ENCODE data around the gene MYO1A.

The MYO1A gene

GRCh38 chr12:57093415-57094207 is 43.7 kb upstream of the MYO1A start:
- TF ChIP-seq SPI1 (IDR thresholded peaks at IDR 0.05; ENCODE audit: low read depth, low read length) (peak; percentile 59), POLR2AphosphoS5 (IDR thresholded peaks at IDR 0.05; ENCODE audit: low read depth, low read length) (no peak; the same call in 1 of the 2 replicates), POU2F2 (IDR thresholded peaks at IDR 0.05; ENCODE audit: low read depth, low read length) (peak; percentile 42; the same call in 1 of the 2 replicates), PAX5 (IDR thresholded peaks at IDR 0.05; ENCODE audit: insufficient read depth, low read length, severe bottlenecking) (no peak), POLR2A (IDR thresholded peaks at IDR 0.05; ENCODE audit: low read depth, low read length) (peak; percentile 62), TAF1 (IDR thresholded peaks at IDR 0.05; ENCODE audit: low read depth, low read length) (0 out of 2 replicates have a peak, but pooled peaks have one; percentile 64)
- DNase-seq (ENCODE audit: insufficient read length, low spot score), result peak; percentile 86
- peak; percentile 98 for FAIRE-seq

DNA sequence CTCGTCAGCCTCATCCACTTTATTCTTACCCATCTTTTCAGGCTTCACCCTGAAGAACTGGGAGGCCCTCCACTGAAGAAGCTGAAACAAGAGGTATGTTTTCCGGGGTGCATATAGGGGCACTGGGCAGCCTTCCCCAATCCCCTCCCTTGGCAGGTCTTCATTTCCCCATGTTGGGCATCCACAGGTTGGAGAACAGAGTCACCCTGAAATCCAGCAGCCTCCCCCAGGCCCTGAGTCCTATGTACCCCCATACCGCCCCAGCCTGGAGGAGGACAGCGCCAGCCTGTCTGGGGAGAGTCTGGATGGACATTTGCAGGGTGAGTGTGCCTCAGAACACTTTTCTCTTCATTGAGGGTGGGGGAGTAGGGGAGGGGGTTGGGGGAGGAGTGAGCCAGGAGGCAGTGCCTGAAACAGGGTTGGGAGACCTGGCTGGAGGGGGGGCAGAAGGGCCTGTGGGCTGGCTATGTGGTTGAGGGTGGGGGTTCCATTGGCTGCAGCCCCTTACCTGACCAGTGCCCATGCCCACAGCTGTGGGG is 43.0 kb upstream of the MYO1A start:
- no peak for TF ChIP-seq POLR2AphosphoS5 (IDR thresholded peaks at IDR 0.05; ENCODE audit: low read depth, low read length)
- TF ChIP-seq PAX5 (IDR thresholded peaks at IDR 0.05; ENCODE audit: insufficient read depth, low read length, severe bottlenecking), result no peak
- no peak for TF ChIP-seq TAF1 (IDR thresholded peaks at IDR 0.05; ENCODE audit: low read depth, low read length)
- TF ChIP-seq POLR2A (IDR thresholded peaks at IDR 0.05; ENCODE audit: low read depth, low read length), result no peak
- TF ChIP-seq POU2F2 (IDR thresholded peaks at IDR 0.05; ENCODE audit: low read depth, low read length), result no peak
- TF ChIP-seq SPI1 (IDR thresholded peaks at IDR 0.05; ENCODE audit: low read depth, low read length), result no peak
- FAIRE-seq (no peak), DNase-seq (ENCODE audit: insufficient read length, low spot score) (no peak)

- FAIRE-seq, result no peak
- no peak for DNase-seq (ENCODE audit: insufficient read length, low spot score)
- TF ChIP-seq POLR2A (IDR thresholded peaks at IDR 0.05; ENCODE audit: low read depth, low read length) (peak; percentile 20; the same call in 1 of the 2 replicates), POU2F2 (IDR thresholded peaks at IDR 0.05; ENCODE audit: low read depth, low read length) (no peak), PAX5 (IDR thresholded peaks at IDR 0.05; ENCODE audit: insufficient read depth, low read length, severe bottlenecking) (no peak), SPI1 (IDR thresholded peaks at IDR 0.05; ENCODE audit: low read depth, low read length) (no peak), TAF1 (IDR thresholded peaks at IDR 0.05; ENCODE audit: low read depth, low read length) (no peak), POLR2AphosphoS5 (IDR thresholded peaks at IDR 0.05; ENCODE audit: low read depth, low read length) (no peak)
Measured at GRCh38 chr12:57092529-57092862, 42.6 kb upstream of the MYO1A start.

DNA sequence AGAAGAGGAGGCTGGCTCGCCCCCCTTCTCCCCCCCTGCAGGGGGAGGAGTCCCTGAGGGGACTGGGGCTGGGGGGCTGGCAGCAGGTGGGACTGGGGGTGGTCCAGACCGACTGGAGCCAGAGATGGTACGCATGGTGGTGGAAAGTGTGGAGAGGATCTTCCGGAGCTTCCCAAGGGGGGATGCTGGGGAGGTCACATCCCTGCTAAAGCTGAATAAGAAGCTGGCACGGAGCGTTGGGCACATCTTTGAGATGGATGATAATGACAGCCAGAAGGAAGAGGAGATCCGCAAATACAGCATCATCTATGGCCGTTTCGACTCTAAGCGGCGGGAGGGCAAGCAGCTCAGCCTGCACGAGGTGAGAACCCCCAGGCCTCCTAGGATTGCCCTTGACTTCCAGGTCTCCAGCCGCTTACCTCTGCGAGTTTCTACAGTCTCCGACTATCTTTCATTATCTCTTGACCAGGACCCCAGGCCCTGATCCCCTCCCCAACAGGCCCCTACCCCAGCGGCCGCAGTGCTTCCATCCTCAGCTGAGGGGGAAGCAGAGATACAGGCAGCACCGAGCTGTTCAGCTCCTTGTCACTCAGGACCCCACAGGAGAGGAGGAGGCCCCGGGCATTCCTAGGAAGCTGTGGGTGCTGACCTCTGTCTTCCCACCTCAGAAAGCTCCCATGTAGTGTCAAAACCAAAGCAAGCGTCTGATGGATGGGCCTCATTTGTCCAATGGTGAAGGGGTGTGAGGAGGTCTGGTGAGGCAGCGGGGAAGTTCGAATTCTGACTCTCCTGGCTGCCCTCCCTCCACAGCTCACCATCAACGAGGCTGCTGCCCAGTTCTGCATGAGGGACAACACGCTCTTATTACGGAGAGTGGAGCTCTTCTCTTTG is 42.0 kb upstream of the MYO1A start:
- no peak for TF ChIP-seq POLR2A (IDR thresholded peaks at IDR 0.05; ENCODE audit: low read depth, low read length)
- no peak for TF ChIP-seq PAX5 (IDR thresholded peaks at IDR 0.05; ENCODE audit: insufficient read depth, low read length, severe bottlenecking)
- no peak for TF ChIP-seq POLR2AphosphoS5 (IDR thresholded peaks at IDR 0.05; ENCODE audit: low read depth, low read length)
- TF ChIP-seq TAF1 (IDR thresholded peaks at IDR 0.05; ENCODE audit: low read depth, low read length), result no peak
- no peak for TF ChIP-seq POU2F2 (IDR thresholded peaks at IDR 0.05; ENCODE audit: low read depth, low read length)
- no peak for TF ChIP-seq SPI1 (IDR thresholded peaks at IDR 0.05; ENCODE audit: low read depth, low read length)
- FAIRE-seq, result no peak
- no peak for DNase-seq (ENCODE audit: insufficient read length, low spot score)

DNA sequence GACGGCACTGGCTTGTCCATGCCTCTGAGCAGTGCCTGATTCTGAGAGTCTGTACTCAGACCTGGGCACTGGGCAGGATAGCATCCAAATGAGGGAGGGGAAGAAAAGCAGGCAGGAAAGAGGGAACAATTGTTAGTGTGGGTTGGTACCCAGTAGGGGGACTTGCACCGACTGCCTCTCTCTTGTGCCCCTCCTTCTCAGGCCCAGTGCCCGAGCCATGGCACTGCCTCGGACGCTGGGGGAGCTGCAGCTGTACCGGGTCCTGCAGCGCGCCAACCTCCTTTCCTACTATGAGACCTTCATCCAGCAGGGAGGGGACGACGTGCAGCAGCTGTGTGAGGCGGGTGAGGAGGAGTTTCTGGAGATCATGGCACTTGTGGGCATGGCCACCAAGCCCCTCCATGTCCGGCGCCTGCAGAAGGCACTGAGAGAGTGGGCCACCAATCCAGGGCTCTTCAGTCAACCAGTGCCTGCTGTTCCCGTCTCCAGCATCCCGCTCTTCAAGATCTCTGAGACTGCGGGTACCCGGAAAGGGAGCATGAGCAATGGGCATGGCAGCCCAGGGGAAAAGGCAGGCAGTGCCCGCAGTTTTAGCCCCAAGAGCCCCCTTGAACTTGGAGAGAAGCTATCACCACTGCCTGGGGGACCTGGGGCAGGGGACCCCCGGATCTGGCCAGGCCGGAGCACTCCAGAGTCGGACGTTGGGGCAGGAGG is 41.2 kb upstream of the MYO1A start:
- FAIRE-seq (no peak), DNase-seq (ENCODE audit: insufficient read length, low spot score) (no peak)
- TF ChIP-seq POU2F2 (IDR thresholded peaks at IDR 0.05; ENCODE audit: low read depth, low read length) (no peak), POLR2AphosphoS5 (IDR thresholded peaks at IDR 0.05; ENCODE audit: low read depth, low read length) (no peak), PAX5 (IDR thresholded peaks at IDR 0.05; ENCODE audit: insufficient read depth, low read length, severe bottlenecking) (no peak), SPI1 (IDR thresholded peaks at IDR 0.05; ENCODE audit: low read depth, low read length) (no peak), POLR2A (IDR thresholded peaks at IDR 0.05; ENCODE audit: low read depth, low read length) (no peak), TAF1 (IDR thresholded peaks at IDR 0.05; ENCODE audit: low read depth, low read length) (no peak)

- FAIRE-seq (peak; percentile 5), DNase-seq (ENCODE audit: insufficient read length, low spot score) (no peak)
- TF ChIP-seq POLR2A (IDR thresholded peaks at IDR 0.05; ENCODE audit: low read depth, low read length) (no peak), POLR2AphosphoS5 (IDR thresholded peaks at IDR 0.05; ENCODE audit: low read depth, low read length) (no peak), POU2F2 (IDR thresholded peaks at IDR 0.05; ENCODE audit: low read depth, low read length) (no peak), TAF1 (IDR thresholded peaks at IDR 0.05; ENCODE audit: low read depth, low read length) (no peak), PAX5 (IDR thresholded peaks at IDR 0.05; ENCODE audit: insufficient read depth, low read length, severe bottlenecking) (no peak), SPI1 (IDR thresholded peaks at IDR 0.05; ENCODE audit: low read depth, low read length) (no peak)
Measured at GRCh38 chr12:57090490-57090889, 40.6 kb upstream of the MYO1A start.

DNA sequence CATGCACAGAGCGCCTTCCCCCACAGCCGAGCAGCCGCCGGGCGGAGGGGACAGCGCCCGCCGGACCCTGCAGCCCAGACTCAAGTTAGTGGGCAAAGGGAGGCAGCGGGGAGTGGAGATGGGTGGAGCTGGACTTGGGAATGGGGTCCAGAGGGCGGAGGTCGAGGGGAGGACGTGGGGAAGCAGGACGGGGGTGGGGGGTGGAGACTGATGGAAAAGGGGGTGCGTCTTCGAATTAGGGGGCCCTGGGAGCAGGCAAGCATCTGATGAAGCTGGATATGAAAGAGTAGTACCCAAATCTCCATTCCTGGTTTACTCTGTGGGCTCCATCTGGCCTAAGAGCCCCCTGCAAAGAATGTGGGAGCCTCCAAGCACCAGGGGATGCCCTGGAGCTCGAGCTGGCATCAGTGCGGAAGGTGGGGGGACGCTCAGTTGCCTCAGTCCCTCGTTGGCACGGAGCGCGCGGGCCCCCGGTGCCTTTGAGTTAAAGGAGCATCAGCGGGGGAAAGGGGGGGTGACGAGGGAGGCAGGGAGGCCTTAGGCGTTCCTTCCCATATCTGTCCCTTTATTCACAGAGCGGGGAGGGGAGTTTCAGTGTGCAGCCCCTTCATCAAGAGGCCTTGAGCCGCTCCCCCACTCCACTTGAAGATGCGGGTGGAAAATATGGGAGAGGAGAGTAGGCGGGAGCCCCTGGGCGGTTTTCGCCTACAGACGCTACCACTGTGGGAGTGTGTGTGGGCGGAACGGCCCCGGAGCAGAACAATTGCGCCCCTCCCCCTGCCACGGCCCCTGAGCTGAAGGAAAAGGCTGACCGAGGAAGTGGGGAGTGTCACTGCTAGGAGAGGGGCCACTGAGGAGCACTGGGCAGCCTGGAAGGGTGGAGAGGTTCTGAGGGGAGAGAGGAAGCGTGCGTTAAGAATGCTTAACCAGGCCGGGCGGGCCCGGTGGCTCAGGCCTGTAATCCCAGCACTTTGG is 39.6 kb upstream of the MYO1A start:
- FAIRE-seq (peak; percentile 51), DNase-seq (ENCODE audit: insufficient read length, low spot score) (no peak)
- TF ChIP-seq SPI1 (IDR thresholded peaks at IDR 0.05; ENCODE audit: low read depth, low read length) (no peak), POU2F2 (IDR thresholded peaks at IDR 0.05; ENCODE audit: low read depth, low read length) (0 out of 2 replicates have a peak, but pooled peaks have one; percentile 4)

Data from GM12891 (cell line).